ENCODE measurements around the gene MTFR1L.

DNA sequence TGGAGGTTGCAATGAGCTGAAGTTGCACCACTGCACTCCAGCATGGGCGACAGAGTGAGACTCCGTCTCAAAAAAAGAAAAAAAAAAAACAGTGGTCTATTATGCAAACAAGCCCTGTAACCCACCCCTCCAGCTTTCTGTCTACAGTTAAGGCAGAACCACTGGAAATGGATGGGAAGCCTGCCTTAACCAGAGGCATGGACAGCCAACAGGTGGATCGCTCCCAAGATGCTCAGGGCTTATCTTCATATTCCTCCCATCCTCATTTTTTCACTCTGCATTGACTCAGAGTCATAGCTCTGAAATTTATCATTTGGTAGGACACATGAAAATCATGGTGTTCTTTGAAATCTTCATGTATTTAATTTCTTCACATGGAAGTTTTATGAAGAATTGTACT, 8.7 kb downstream of the MTFR1L start:
- TF ChIP-seq POLR2A (IDR thresholded peaks at IDR 0.05), result no peak
- TF ChIP-seq, protein P1, sequence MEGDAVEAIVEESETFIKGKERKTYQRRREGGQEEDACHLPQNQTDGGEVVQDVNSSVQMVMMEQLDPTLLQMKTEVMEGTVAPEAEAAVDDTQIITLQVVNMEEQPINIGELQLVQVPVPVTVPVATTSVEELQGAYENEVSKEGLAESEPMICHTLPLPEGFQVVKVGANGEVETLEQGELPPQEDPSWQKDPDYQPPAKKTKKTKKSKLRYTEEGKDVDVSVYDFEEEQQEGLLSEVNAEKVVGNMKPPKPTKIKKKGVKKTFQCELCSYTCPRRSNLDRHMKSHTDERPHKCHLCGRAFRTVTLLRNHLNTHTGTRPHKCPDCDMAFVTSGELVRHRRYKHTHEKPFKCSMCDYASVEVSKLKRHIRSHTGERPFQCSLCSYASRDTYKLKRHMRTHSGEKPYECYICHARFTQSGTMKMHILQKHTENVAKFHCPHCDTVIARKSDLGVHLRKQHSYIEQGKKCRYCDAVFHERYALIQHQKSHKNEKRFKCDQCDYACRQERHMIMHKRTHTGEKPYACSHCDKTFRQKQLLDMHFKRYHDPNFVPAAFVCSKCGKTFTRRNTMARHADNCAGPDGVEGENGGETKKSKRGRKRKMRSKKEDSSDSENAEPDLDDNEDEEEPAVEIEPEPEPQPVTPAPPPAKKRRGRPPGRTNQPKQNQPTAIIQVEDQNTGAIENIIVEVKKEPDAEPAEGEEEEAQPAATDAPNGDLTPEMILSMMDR (IDR thresholded peaks at IDR 0.05), result no peak
